Measurements from ENCODE around the gene B4GALT5.

The B4GALT5 gene

DNA sequence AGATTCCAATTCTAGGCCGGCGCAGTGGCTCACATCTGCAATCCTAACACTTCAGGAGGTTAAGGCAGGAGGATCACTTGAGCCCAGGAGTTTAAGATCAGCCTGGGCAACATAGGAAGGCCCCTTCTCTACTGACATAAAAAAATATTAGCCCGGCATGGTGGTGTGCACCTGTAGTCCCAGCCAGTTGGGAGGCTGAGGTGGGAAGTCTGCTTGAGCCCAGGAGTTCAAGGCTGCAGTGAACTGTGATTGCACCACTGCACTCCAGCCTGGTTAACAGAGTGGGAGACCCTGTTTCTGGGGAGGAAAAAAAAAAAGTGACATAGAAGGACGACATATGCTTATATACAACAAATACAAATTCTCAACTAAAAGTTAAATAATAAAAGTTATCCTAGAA lies 30.9 kb downstream of the B4GALT5 start:
- no peak for DNase-seq (ENCODE audit: low read depth)
- H3K4me3 ChIP-seq (ENCODE audit: low read length), result no peak overlapping the region
- TF ChIP-seq, protein P1, sequence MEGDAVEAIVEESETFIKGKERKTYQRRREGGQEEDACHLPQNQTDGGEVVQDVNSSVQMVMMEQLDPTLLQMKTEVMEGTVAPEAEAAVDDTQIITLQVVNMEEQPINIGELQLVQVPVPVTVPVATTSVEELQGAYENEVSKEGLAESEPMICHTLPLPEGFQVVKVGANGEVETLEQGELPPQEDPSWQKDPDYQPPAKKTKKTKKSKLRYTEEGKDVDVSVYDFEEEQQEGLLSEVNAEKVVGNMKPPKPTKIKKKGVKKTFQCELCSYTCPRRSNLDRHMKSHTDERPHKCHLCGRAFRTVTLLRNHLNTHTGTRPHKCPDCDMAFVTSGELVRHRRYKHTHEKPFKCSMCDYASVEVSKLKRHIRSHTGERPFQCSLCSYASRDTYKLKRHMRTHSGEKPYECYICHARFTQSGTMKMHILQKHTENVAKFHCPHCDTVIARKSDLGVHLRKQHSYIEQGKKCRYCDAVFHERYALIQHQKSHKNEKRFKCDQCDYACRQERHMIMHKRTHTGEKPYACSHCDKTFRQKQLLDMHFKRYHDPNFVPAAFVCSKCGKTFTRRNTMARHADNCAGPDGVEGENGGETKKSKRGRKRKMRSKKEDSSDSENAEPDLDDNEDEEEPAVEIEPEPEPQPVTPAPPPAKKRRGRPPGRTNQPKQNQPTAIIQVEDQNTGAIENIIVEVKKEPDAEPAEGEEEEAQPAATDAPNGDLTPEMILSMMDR (conservative IDR thresholded peaks at IDR 0.05; ENCODE audit: low read length), result no peak

- H3K4me3 ChIP-seq (ENCODE audit: low read length), result no peak overlapping the region
- DNase-seq (ENCODE audit: low read depth), result no peak
- TF ChIP-seq, protein P1 (conservative IDR thresholded peaks at IDR 0.05; ENCODE audit: low read length), result no peak
Measured at GRCh38 chr20:49682278-49682677, 31.4 kb downstream of the B4GALT5 start.

- TF ChIP-seq, protein P1 (conservative IDR thresholded peaks at IDR 0.05; ENCODE audit: low read length), result no peak
- H3K4me3 ChIP-seq (ENCODE audit: low read length), result no peak overlapping the region
- DNase-seq (ENCODE audit: low read depth), result no peak
Measured at GRCh38 chr20:49681850-49682216, 31.8 kb downstream of the B4GALT5 start.

- H3K4me3 ChIP-seq (ENCODE audit: low read length), result no peak overlapping the region
- TF ChIP-seq, protein P1 (conservative IDR thresholded peaks at IDR 0.05; ENCODE audit: low read length), result no peak
- DNase-seq (ENCODE audit: low read depth), result no peak
Measured at GRCh38 chr20:49680484-49680883, 33.2 kb downstream of the B4GALT5 start.

- no peak for DNase-seq (ENCODE audit: low read depth)
- H3K4me3 ChIP-seq (ENCODE audit: low read length), result no peak overlapping the region
- TF ChIP-seq, protein P1 (conservative IDR thresholded peaks at IDR 0.05; ENCODE audit: low read length), result no peak
Measured at GRCh38 chr20:49679634-49680033, 34.0 kb downstream of the B4GALT5 start.

DNA sequence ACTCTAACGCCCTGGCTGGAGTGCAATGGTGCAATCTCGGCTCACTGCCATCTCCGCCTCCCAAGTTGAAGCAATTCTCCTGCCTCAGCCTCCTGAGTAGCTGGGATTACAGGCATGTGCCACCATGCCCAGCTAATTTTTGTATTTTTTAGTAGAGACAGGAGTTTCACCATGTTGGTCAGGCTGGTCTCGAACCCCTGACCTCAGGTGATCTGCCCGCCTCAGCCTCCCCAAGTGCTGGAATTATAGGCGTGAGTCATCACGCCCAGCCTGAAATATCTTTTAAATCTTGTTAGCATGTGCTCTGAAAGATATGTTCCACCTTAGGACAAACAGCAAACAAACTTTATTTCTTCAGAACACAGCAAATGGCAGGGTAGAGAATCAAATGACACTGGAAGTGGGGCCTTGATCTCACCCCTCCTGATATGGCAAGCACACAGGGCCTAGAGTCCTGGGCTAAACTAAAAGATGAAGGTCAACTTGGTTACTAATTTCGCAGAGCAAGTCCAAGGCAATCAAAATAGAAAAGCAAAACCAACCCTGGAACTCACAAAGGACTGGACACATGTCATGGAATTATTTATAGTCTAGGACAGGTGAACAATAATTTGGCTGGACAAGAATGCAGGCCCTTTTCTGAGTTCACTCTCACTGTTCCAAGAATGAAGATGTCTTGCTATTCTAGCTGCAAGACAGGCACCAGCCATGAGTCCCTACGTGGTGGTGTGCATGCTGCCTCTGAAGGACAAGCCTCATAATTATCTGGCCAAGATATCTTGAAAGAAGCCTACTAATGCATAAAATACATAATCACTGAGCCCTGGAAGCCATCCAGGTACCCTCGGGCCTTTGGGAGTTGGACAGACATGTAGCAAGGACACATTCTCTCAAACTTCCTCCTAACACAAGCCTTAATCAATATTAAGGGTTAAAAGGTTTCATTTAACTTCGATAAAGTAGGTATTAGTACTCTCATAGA lies 35.6 kb downstream of the B4GALT5 start:
- no peak overlapping the region; the same call in 1 of the 2 replicates for H3K4me3 ChIP-seq (ENCODE audit: low read length)
- DNase-seq (ENCODE audit: low read depth), result no peak

More for the DNA sequence above, 35.6 kb downstream of the B4GALT5 start:
- TF ChIP-seq, protein P1 (conservative IDR thresholded peaks at IDR 0.05; ENCODE audit: low read length), result no peak

All from AG10803 (cell line).